KMS-11 (cell line): Measurements from ENCODE around the gene CFHR5.

Source experiments
- H2AFZ ChIP-seq: fragments of 200-600 bp; sonication (generic); 2 replicates; pipeline ENCODE4 v1.6.1; 2016; ENCODE audit warnings: antibody characterized with exemption, mixed run types, low read depth
- H3K27ac ChIP-seq: fragments of 200-600 bp; sonication (generic); 2 replicates; pipeline ENCODE4 v1.6.1; 2016; ENCODE audit warnings: mild to moderate bottlenecking, mixed run types
- H3K27me3 ChIP-seq: fragments of 200-600 bp; sonication (generic); 2 replicates; pipeline ENCODE4 v1.6.1; 2017; ENCODE audit warnings: mild to moderate bottlenecking, low read depth, mixed run types, moderate library complexity; ENCODE audit not compliant: insufficient read depth
- H3K36me3 ChIP-seq: fragments of 200-600 bp; sonication (generic); 2 replicates; pipeline ENCODE4 v1.6.1; 2017; ENCODE audit warnings: mild to moderate bottlenecking, mixed run types; ENCODE audit not compliant: insufficient read depth
- H3K4me1 ChIP-seq: fragments of 200-600 bp; sonication (generic); 2 replicates; pipeline ENCODE4 v1.6.1; 2016; ENCODE audit warnings: mild to moderate bottlenecking, low read depth, mixed run types; ENCODE audit not compliant: poor library complexity, severe bottlenecking
- H3K4me2 ChIP-seq: fragments of 200-600 bp; sonication (generic); 2 replicates; pipeline ENCODE4 v1.7.0; 2016; ENCODE audit warnings: mild to moderate bottlenecking, mixed run types
- H3K4me3 ChIP-seq: fragments of 200-600 bp; sonication (generic); IDR thresholded peaks from 2 replicates; pipeline ENCODE4 v1.6.1; 2017; ENCODE audit warnings: low read depth, low read length, mixed read lengths; ENCODE audit not compliant: insufficient read depth
- H3K79me2 ChIP-seq: fragments of 200-600 bp; sonication (generic); 2 replicates; pipeline ENCODE4 v1.6.1; 2016; ENCODE audit warnings: low read depth, mixed run types; ENCODE audit not compliant: insufficient read depth
- H3K9ac ChIP-seq: fragments of 200-600 bp; sonication (generic); 2 replicates; pipeline ENCODE4 v1.6.1; 2016; ENCODE audit warnings: mild to moderate bottlenecking, mixed run types
- H4K20me1 ChIP-seq: fragments of 200-600 bp; sonication (generic); 2 replicates; pipeline ENCODE4 v1.6.1; 2016; ENCODE audit warnings: mild to moderate bottlenecking, mixed run types; ENCODE audit not compliant: insufficient read depth
- CTCF ChIP-seq: fragments of 200-600 bp; sonication (generic); conservative IDR thresholded peaks from 2 replicates; pipeline ENCODE4 v1.6.1; 2017; ENCODE audit warnings: low read depth, mild to moderate bottlenecking, antibody characterized with exemption, low read length, moderate library complexity, mixed read lengths

Gene CFHR5

GRCh38 chr1:196993916-196994315 is 16.6 kb downstream of the CFHR5 start:
- no peak for TF ChIP-seq CTCF
- no peak overlapping the region for H2AFZ ChIP-seq
- H3K27ac ChIP-seq: no peak overlapping the region
- H4K20me1 ChIP-seq: no peaks in the 10 kb centered on the region
- H3K4me1 ChIP-seq: no peaks in the 10 kb centered on the region
- H3K4me2 ChIP-seq: no peak overlapping the region
- H3K27me3 ChIP-seq: no peaks in the 10 kb centered on the region; the same call in 1 of the 2 replicates
- H3K4me3 ChIP-seq: no peak overlapping the region
- H3K36me3 ChIP-seq: no peaks in the 10 kb centered on the region
- no peaks in the 10 kb centered on the region for H3K79me2 ChIP-seq
- H3K9ac ChIP-seq: no peak overlapping the region

- Histone ChIP-seq H3K4me1 (no peaks in the 10 kb centered on the region), H4K20me1 (no peaks in the 10 kb centered on the region), H3K27ac (no peak overlapping the region), H2AFZ (no peak overlapping the region), H3K36me3 (no peaks in the 10 kb centered on the region), H3K4me3 (no peak overlapping the region), H3K27me3 (no peaks in the 10 kb centered on the region), H3K9ac (no peak overlapping the region), H3K79me2 (no peaks in the 10 kb centered on the region), H3K4me2 (no peak overlapping the region)
- no peak for TF ChIP-seq CTCF
Measured at GRCh38 chr1:196997423-196997822, 20.1 kb downstream of the CFHR5 start.

- Histone ChIP-seq H3K27ac (no peak overlapping the region), H4K20me1 (no peaks in the 10 kb centered on the region), H3K4me3 (no peak overlapping the region), H3K79me2 (no peaks in the 10 kb centered on the region), H3K36me3 (no peaks in the 10 kb centered on the region), H2AFZ (no peak overlapping the region), H3K4me2 (no peak overlapping the region), H3K4me1 (no peaks in the 10 kb centered on the region), H3K9ac (no peak overlapping the region), H3K27me3 (no peaks in the 10 kb centered on the region)
- no peak for TF ChIP-seq CTCF
Measured at GRCh38 chr1:197001828-197002227, 24.5 kb downstream of the CFHR5 start.

GRCh38 chr1:197003132-197003531 is 25.8 kb downstream of the CFHR5 start:
- Histone ChIP-seq H3K4me3 (no peak overlapping the region), H3K36me3 (no peaks in the 10 kb centered on the region), H3K27ac (no peak overlapping the region), H3K4me2 (no peak overlapping the region), H3K79me2 (no peaks in the 10 kb centered on the region), H3K4me1 (no peaks in the 10 kb centered on the region), H4K20me1 (no peaks in the 10 kb centered on the region), H3K27me3 (no peaks in the 10 kb centered on the region), H2AFZ (no peak overlapping the region), H3K9ac (no peak overlapping the region)
- no peak for TF ChIP-seq CTCF

- no peaks in the 10 kb centered on the region for H4K20me1 ChIP-seq
- H3K27ac ChIP-seq: no peak overlapping the region
- no peak overlapping the region for H2AFZ ChIP-seq
- no peak overlapping the region for H3K4me3 ChIP-seq
- no peak overlapping the region for H3K4me2 ChIP-seq
- no peak for TF ChIP-seq CTCF
- no peaks in the 10 kb centered on the region for H3K36me3 ChIP-seq
- no peaks in the 10 kb centered on the region for H3K27me3 ChIP-seq
- no peak overlapping the region for H3K9ac ChIP-seq
- H3K79me2 ChIP-seq: no peaks in the 10 kb centered on the region
- no peaks in the 10 kb centered on the region for H3K4me1 ChIP-seq
Measured at GRCh38 chr1:197008861-197009260, 31.5 kb downstream of the CFHR5 start.
